ENCODE measurements around the gene APELA.

The APELA gene

DNA sequence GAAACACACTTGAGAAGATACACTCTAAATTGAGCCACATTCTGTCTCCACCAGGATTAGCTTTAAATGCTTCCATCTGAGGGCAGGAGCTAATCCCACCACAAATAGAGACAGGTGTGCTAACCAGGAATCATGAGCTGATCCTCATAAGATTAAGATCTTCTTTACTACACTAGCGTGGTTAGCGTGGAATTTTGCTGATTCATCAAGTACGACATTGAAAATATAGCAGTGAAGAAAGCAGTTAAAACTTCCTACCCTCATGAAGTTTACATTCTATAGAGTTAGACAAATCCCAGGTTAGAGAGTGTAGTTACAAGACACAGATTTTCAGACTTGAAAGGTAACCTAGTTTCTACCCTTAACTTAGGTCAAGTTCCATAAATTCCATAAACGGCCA, 5.3 kb upstream of the APELA start:
- TF ChIP-seq, protein P1, sequence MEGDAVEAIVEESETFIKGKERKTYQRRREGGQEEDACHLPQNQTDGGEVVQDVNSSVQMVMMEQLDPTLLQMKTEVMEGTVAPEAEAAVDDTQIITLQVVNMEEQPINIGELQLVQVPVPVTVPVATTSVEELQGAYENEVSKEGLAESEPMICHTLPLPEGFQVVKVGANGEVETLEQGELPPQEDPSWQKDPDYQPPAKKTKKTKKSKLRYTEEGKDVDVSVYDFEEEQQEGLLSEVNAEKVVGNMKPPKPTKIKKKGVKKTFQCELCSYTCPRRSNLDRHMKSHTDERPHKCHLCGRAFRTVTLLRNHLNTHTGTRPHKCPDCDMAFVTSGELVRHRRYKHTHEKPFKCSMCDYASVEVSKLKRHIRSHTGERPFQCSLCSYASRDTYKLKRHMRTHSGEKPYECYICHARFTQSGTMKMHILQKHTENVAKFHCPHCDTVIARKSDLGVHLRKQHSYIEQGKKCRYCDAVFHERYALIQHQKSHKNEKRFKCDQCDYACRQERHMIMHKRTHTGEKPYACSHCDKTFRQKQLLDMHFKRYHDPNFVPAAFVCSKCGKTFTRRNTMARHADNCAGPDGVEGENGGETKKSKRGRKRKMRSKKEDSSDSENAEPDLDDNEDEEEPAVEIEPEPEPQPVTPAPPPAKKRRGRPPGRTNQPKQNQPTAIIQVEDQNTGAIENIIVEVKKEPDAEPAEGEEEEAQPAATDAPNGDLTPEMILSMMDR (IDR thresholded peaks at IDR 0.05) = no peak

- TF ChIP-seq, protein P1 (IDR thresholded peaks at IDR 0.05) = no peak
Measured at GRCh38 chr4:164872481-164872880, 4.5 kb upstream of the APELA start.

GRCh38 chr4:164874789-164875188, 2.2 kb upstream of the APELA start:
- TF ChIP-seq, protein P1 (IDR thresholded peaks at IDR 0.05) = no peak

GRCh38 chr4:164880489-164881262, 3.7 kb downstream of the APELA start:
- TF ChIP-seq, protein P1 (IDR thresholded peaks at IDR 0.05) = no peak

- TF ChIP-seq, protein P1 (IDR thresholded peaks at IDR 0.05) = no peak
Measured at GRCh38 chr4:164888096-164888715, 11.2 kb downstream of the APELA start.

DNA sequence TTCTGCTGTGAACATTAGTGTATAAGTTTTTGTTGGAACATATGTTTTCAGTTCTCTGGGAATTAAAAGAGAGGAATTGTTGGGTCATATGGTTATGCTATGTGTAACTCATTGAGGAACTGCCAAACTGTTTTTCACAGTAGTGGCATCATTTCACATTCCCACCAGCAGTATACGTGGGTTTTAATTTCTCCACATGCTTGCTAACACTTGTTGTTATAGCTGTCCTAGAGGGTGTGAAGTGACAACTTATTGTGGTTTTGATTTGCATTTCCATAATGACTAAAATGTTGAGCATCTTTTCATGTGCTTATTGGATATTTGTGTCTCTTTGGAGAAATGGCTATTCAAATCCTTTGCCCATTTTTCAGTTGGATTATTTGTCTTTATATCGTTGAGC, 13.7 kb downstream of the APELA start:
- TF ChIP-seq, protein P1 (IDR thresholded peaks at IDR 0.05) = no peak

GRCh38 chr4:164892018-164892417, 15.0 kb downstream of the APELA start:
- TF ChIP-seq, protein P1 (IDR thresholded peaks at IDR 0.05) = no peak
